Caco-2 (cell line): ENCODE results near the gene WNT5A. TPM values are rescaled to one million over a fixed set of nuclear protein-coding genes. Genes with fewer than 3 reads are reported as not detected.

Experiments
- BruUV-seq: library from RNA; stranded (reverse); fragments of 400-500 nt; replicated peaks from 2 replicates; lab custom pipeline; 2021; lab: Mats Ljungman, UMichigan
- CTCF ChIA-PET: fragments of 300-600 bp; sonication (Branson Sonifier 250); formaldehyde crosslinking; loops from one replicate; lab custom pipeline; 2022; ENCODE audit warnings: antibody characterized with exemption; lab: Charles Lee
- POLR2A ChIA-PET: fragments of 300-600 bp; sonication (Branson Sonifier 250); formaldehyde crosslinking; loops from one replicate; lab custom pipeline; 2022; ENCODE audit warnings: antibody characterized with exemption; lab: Charles Lee
- DNase-seq, 2 experiments: peaks; one replicate each; pipeline versions ENCODE4 v3.0.0 to v3.0.0-alpha.2; 2020 to 2022
- H3K27me3 ChIP-seq: replicated peaks from 2 replicates; pipeline ENCODE4 v1.6.0; 2011; ENCODE audit warnings: low read length; ENCODE audit not compliant: control insufficient read depth, insufficient read depth
- H3K36me3 ChIP-seq: 2 replicates; pipeline ENCODE4 v1.5.1; 2011; ENCODE audit warnings: low read length; ENCODE audit not compliant: control insufficient read depth, insufficient read depth
- H3K4me1 ChIP-seq: fragments of 250-450 bp; sonication (Bioruptor Pico); 2 replicates; pipeline ENCODE4 v1.5.1; 2020; ENCODE audit warnings: mild to moderate bottlenecking
- H3K4me3 ChIP-seq: 2 replicates; pipeline ENCODE4 v1.5.1; 2011; ENCODE audit warnings: low read depth, mild to moderate bottlenecking, control low read depth, low read length
- H3K9me3 ChIP-seq: fragments of 250-450 bp; sonication (Bioruptor Pico); 2 replicates; pipeline ENCODE4 v1.5.1; 2020; ENCODE audit warnings: mild to moderate bottlenecking, moderate library complexity
- H3K27ac Mint-ChIP-seq: one replicate; pipeline ENCODE4 v1.8.0; 2022; ENCODE audit warnings: mixed read lengths; ENCODE audit not compliant: unreplicated experiment
- H3K27me3 Mint-ChIP-seq: one replicate; pipeline ENCODE4 v1.8.0; 2022; ENCODE audit warnings: mixed read lengths; ENCODE audit not compliant: insufficient read depth, unreplicated experiment
- H3K36me3 Mint-ChIP-seq: one replicate; pipeline ENCODE4 v1.8.0; 2022; ENCODE audit warnings: mild to moderate bottlenecking, mixed read lengths; ENCODE audit not compliant: insufficient read depth, unreplicated experiment
- H3K4me1 Mint-ChIP-seq: one replicate; pipeline ENCODE4 v1.8.0; 2022; ENCODE audit warnings: low read depth, mixed read lengths; ENCODE audit not compliant: unreplicated experiment
- H3K4me3 Mint-ChIP-seq: one replicate; pipeline ENCODE4 v1.8.0; 2022; ENCODE audit warnings: mild to moderate bottlenecking, moderate library complexity, mixed read lengths; ENCODE audit not compliant: unreplicated experiment
- H3K9me3 Mint-ChIP-seq: one replicate; pipeline ENCODE4 v1.8.0; 2022; ENCODE audit warnings: mixed read lengths; ENCODE audit not compliant: unreplicated experiment
- intact Hi-C: fragments of 100-400 bp; cut with micrococcal nuclease; formaldehyde crosslinking; loops from one replicate; pipeline ENCODE4 v1.10.0; 2022; ENCODE audit not compliant: unreplicated experiment
- total RNA-seq: library from RNA; stranded (reverse); gene quantifications from 2 replicates; pipeline ENCODE4 v1.2.3, GENCODE V29; 2022
- TF ChIP-seq, protein P1 (sequence below), 2 experiments: fragments of 200-600 bp in 1 of 2; IDR thresholded peaks; 1 replicate in 1 of 2; 2 replicates in 1 of 2; pipeline versions ENCODE4 v1.5.1 to v1.8.0; 2011 to 2022; ENCODE audit warnings: antibody characterized with exemption in 1 of 2, control low read depth in 1 of 2, inconsistent platforms in 1 of 2, low read depth in 1 of 2, low read length in 1 of 2, mild to moderate bottlenecking in 1 of 2, moderate library complexity in 1 of 2; ENCODE audit not compliant: insufficient read depth in 1 of 2, severe bottlenecking in 1 of 2, unreplicated experiment in 1 of 2

Gene WNT5A
- total RNA-seq, 1 experiment from 2014 or later = 8.8 TPM

DNA sequence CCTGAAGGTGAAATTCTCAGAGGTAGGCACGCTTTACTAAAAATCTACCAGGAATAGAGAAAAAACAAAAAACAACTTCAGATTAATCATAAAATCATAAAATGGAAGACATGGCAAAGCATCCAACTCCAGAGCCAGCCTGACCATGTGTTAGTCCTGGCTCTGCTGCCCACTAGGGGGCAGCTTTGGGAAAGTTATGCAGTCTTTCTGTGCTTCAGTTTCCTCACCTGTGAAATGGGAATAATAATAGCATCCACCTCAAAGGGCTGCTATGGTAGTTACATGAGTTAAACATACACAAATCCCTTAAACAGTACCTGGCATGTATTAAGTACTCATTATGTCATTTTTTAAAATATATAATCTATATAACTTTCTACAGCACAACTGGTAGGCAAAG is 52.3 kb downstream of the WNT5A start:
- DNase-seq = peak in 1 of 2 experiments; percentile 11
- Histone ChIP-seq H3K27me3 (no peaks in the 10 kb centered on the region), H3K36me3 (no peaks in the 10 kb centered on the region), H3K4me1 (no peaks in the 10 kb centered on the region), H3K4me3 (no peak overlapping the region), H3K9me3 (no peaks in the 10 kb centered on the region)
- Mint-ChIP-seq H3K27me3 (no peaks in the 10 kb centered on the region), H3K27ac (no peak overlapping the region), H3K4me3 (no peak overlapping the region), H3K4me1 (no peaks in the 10 kb centered on the region), H3K9me3 (no peaks in the 10 kb centered on the region), H3K36me3 (no peaks in the 10 kb centered on the region)
- POLR2A ChIA-PET = no interaction called here
- intact Hi-C loops = no loop called here
- CTCF ChIA-PET = no interaction called here
- BruUV-seq = no TSS peak
- TF ChIP-seq, protein P1, sequence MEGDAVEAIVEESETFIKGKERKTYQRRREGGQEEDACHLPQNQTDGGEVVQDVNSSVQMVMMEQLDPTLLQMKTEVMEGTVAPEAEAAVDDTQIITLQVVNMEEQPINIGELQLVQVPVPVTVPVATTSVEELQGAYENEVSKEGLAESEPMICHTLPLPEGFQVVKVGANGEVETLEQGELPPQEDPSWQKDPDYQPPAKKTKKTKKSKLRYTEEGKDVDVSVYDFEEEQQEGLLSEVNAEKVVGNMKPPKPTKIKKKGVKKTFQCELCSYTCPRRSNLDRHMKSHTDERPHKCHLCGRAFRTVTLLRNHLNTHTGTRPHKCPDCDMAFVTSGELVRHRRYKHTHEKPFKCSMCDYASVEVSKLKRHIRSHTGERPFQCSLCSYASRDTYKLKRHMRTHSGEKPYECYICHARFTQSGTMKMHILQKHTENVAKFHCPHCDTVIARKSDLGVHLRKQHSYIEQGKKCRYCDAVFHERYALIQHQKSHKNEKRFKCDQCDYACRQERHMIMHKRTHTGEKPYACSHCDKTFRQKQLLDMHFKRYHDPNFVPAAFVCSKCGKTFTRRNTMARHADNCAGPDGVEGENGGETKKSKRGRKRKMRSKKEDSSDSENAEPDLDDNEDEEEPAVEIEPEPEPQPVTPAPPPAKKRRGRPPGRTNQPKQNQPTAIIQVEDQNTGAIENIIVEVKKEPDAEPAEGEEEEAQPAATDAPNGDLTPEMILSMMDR (IDR thresholded peaks at IDR 0.05; ENCODE audit: insufficient read depth in 1 of 2, low read depth in 1 of 2, low read length in 1 of 2, severe bottlenecking in 1 of 2, unreplicated experiment in 1 of 2) = peak; percentile 44 to 59

DNA sequence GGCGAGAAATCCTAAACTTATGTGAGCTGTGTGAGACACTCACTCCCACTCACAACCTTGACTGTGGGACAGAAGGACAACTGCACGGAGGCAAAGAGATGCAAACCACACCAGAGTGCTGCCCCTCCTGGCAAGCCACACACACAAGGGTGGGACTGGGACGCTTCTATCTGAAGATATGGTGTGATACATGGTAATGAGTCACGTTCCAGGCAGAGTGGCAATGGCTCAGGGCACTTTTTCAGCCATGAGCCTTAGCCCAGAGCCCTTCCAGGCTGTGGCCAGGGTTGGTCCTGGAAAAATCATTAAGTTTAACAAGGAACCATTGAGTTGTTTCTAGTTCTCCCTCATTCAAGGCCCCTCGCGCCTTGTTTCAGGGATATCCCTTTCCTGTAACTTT is 56.1 kb downstream of the WNT5A start:
- H3K4me1 Mint-ChIP-seq = no peaks in the 10 kb centered on the region
- no peaks in the 10 kb centered on the region for H3K36me3 Mint-ChIP-seq
- H3K4me3 Mint-ChIP-seq = no peak overlapping the region
- no peak for DNase-seq
- H3K9me3 Mint-ChIP-seq = no peaks in the 10 kb centered on the region
- TF ChIP-seq, protein P1 (IDR thresholded peaks at IDR 0.05; ENCODE audit: insufficient read depth in 1 of 2, low read depth in 1 of 2, low read length in 1 of 2, severe bottlenecking in 1 of 2, unreplicated experiment in 1 of 2) = no peak
- Histone ChIP-seq H3K9me3 (no peaks in the 10 kb centered on the region), H3K36me3 (no peaks in the 10 kb centered on the region), H3K4me3 (no peak overlapping the region), H3K27me3 (no peaks in the 10 kb centered on the region), H3K4me1 (no peaks in the 10 kb centered on the region)
- no TSS peak for BruUV-seq
- no peaks in the 10 kb centered on the region for H3K27me3 Mint-ChIP-seq
- intact Hi-C loops = no loop called here
- no peak overlapping the region for H3K27ac Mint-ChIP-seq
- CTCF ChIA-PET = interaction anchor here (0.7 kb wide), 1 partner anchor 159 kb away, joined by 5 read pairs; no protein-coding TSS in a partner anchor
- POLR2A ChIA-PET = no interaction called here

DNA sequence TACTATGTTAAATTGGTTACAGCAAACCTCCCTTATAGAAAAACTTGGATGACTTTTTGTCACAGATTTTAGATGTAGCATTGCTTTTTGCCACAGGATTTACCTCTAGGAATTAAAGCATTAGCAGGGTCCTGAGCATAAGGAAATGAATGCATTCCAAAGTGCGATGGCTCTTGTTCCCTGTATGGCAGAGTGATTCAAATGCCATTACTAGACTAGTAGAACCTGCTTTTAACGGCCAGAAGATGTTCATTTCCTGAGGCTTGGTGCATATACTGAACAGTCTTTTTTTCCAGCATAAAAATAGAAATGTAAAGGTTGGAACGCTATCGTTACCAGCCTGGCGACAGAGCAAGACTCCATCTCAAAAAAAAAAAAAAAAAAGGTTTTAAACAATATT is 59.4 kb downstream of the WNT5A start:
- Mint-ChIP-seq H3K4me3 (no peak overlapping the region), H3K9me3 (no peaks in the 10 kb centered on the region), H3K36me3 (no peaks in the 10 kb centered on the region), H3K27me3 (no peaks in the 10 kb centered on the region), H3K4me1 (no peaks in the 10 kb centered on the region), H3K27ac (no peak overlapping the region)
- H3K4me3 ChIP-seq = no peak overlapping the region
- no peak for DNase-seq
- no peaks in the 10 kb centered on the region for H3K27me3 ChIP-seq
- TF ChIP-seq, protein P1 (IDR thresholded peaks at IDR 0.05; ENCODE audit: insufficient read depth in 1 of 2, low read depth in 1 of 2, low read length in 1 of 2, severe bottlenecking in 1 of 2, unreplicated experiment in 1 of 2) = no peak
- intact Hi-C loops = no loop called here
- no peaks in the 10 kb centered on the region for H3K36me3 ChIP-seq
- no TSS peak for BruUV-seq
- H3K9me3 ChIP-seq = no peaks in the 10 kb centered on the region
- no peaks in the 10 kb centered on the region for H3K4me1 ChIP-seq
- CTCF ChIA-PET = no interaction called here
- POLR2A ChIA-PET = no interaction called here
